ENCODE measurements around the gene PRDM8.

DNA sequence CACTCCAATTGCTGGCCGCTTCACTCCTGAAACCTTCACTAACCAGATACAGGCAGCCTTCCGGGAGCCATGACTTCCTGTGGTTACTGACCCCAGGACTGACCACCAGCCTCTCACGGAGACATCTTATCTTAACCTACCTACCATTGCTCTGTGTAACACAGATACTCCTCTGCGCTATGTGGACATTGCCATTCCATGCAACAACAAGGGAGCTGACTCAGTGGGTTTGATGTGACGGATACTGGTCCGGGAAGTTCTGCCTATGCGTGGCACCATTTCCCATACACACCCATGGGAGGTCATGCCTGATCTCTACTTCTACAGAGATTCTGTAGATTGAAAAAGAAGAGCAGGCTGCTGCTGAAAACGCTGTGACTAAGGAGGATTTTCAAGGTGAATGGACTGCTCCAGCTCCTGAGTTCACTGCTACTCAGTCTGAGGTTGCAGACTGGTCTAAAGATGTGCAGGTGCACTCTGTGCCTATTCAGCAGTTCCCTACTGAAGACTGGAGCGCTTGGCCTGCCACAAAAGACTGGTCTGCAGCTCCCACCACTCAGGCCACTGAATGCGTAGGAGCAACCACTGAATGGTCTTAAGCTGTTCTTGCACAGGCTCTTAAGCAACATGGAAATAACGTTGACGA, 35.8 kb upstream of the PRDM8 start:
- TF ChIP-seq CTCF (tag by site-specific recombination; IDR thresholded peaks at IDR 0.05) (no peak), ZNF155 (tag by site-specific recombination; IDR thresholded peaks at IDR 0.05) (no peak), ZNF629 (tag by site-specific recombination; IDR thresholded peaks at IDR 0.05) (no peak), MYNN (tag by site-specific recombination; IDR thresholded peaks at IDR 0.05; ENCODE audit: borderline replicate concordance) (no peak)
